Keratinocyte (primary cell): Measurements from ENCODE around the gene CABLES2. TPM values are rescaled to one million over a fixed set of nuclear protein-coding genes. Genes with fewer than 3 reads are reported as not detected.

Experiments used
- DNase-seq: peaks from one replicate; pipeline ENCODE4 v3.0.0-alpha.2; 2011; ENCODE audit warnings: low read depth, missing footprints, low spot score
- FAIRE-seq: peaks from 2 replicates; lab custom pipeline; 2011; peaks lifted over from hg19 to GRCh38; lab: Jason Lieb, UNC
- H2AFZ ChIP-seq: 2 replicates; pipeline ENCODE4 v1.6.0; 2012; ENCODE audit warnings: low read length, control low read depth, inconsistent platforms; ENCODE audit not compliant: control insufficient read depth
- H3K27ac ChIP-seq: 2 replicates; pipeline ENCODE4 v1.5.1; 2011; ENCODE audit warnings: low read length; ENCODE audit not compliant: control insufficient read depth, insufficient read depth
- H3K27me3 ChIP-seq: 3 replicates; pipeline ENCODE4 v1.6.0; 2011; ENCODE audit warnings: low read length; ENCODE audit not compliant: control insufficient read depth, insufficient read depth; ENCODE audit errors: extremely low read depth
- H3K36me3 ChIP-seq, 2 experiments: 2 replicates in 1 of 2; 3 replicates in 1 of 2; pipeline ENCODE4 v1.5.1; 2011; ENCODE audit warnings: low read length in 2 of 2, mild to moderate bottlenecking in 1 of 2; ENCODE audit not compliant: control insufficient read depth in 2 of 2, insufficient read depth in 2 of 2; ENCODE audit errors: extremely low read depth in 1 of 2
- H3K4me1 ChIP-seq: 3 replicates; pipeline ENCODE4 v1.5.1; 2011; ENCODE audit warnings: low read length; ENCODE audit not compliant: control insufficient read depth, insufficient read depth; ENCODE audit errors: extremely low read depth
- H3K4me2 ChIP-seq: 3 replicates; pipeline ENCODE4 v1.6.0; 2011; ENCODE audit warnings: low read depth, low read length; ENCODE audit not compliant: control insufficient read depth, insufficient read depth; ENCODE audit errors: extremely low read depth
- H3K4me3 ChIP-seq, 3 experiments: fragments of 200-600 bp in 1 of 3; sonication (generic) in 1 of 3; 2 replicates in 2 of 3; 3 replicates in 1 of 3; pipeline ENCODE4 v1.5.1; 2011 to 2016; ENCODE audit warnings: low read length in 3 of 3, mild to moderate bottlenecking in 3 of 3, control low read depth in 2 of 3, inconsistent platforms in 1 of 3, low read depth in 1 of 3, mixed read lengths in 1 of 3, mixed run types in 1 of 3, moderate library complexity in 1 of 3; ENCODE audit not compliant: control insufficient read depth in 2 of 3, insufficient read depth in 2 of 3; ENCODE audit errors: extremely low read depth in 1 of 3
- H3K79me2 ChIP-seq: 2 replicates; pipeline ENCODE4 v1.6.0; 2012; ENCODE audit warnings: low read length; ENCODE audit not compliant: control insufficient read depth, insufficient read depth
- H3K9ac ChIP-seq: 3 replicates; pipeline ENCODE4 v1.6.0; 2011; ENCODE audit warnings: low read length; ENCODE audit not compliant: control insufficient read depth, insufficient read depth; ENCODE audit errors: extremely low read depth
- H3K9me1 ChIP-seq: 3 replicates; pipeline ENCODE4 v1.6.0; 2011; ENCODE audit warnings: low read length; ENCODE audit not compliant: control insufficient read depth, insufficient read depth; ENCODE audit errors: extremely low read depth
- H3K9me3 ChIP-seq: 2 replicates; pipeline ENCODE4 v1.5.1; 2012; ENCODE audit warnings: low read depth, low read length; ENCODE audit not compliant: control insufficient read depth
- H4K20me1 ChIP-seq: 3 replicates; pipeline ENCODE4 v1.6.0; 2011; ENCODE audit warnings: low read length; ENCODE audit not compliant: control insufficient read depth, insufficient read depth; ENCODE audit errors: extremely low read depth
- EZH2 ChIP-seq: IDR thresholded peaks from one replicate; pipeline ENCODE4 v1.6.1; 2012; ENCODE audit warnings: inconsistent platforms, mild to moderate bottlenecking, low read length, moderate library complexity
- dilution Hi-C: fragments of 300-500 bp; cut with MboI; formaldehyde crosslinking; loops from one replicate; pipeline ENCODE4 v1.7.0; 2020; ENCODE audit warnings: low sequenced_read_pairs; ENCODE audit not compliant: extremely low pct_ligation_motif_present
- polyA plus RNA-seq, 5 experiments: library from polyadenylated mRNA; depleted of rRNA in 3 of 5; stranded (reverse) in 3 of 5; stranded (forward) in 1 of 5; unstranded in 1 of 5; fragments of >200 nt; gene quantifications; 1 replicate in 1 of 5; 2 replicates in 3 of 5; 3 replicates in 1 of 5; pipeline versions ENCODE4 v1.2.1 to v1.2.3, GENCODE V29; 2011 to 2012; ENCODE audit warnings: missing spikeins in 2 of 5, low read depth in 1 of 5, low replicate concordance in 1 of 5
- TF ChIP-seq, protein P1 (sequence below), 3 experiments: IDR thresholded peaks in 1 of 3; conservative IDR thresholded peaks in 1 of 3; optimal IDR thresholded peaks in 1 of 3; 2 replicates in 2 of 3; 3 replicates in 1 of 3; pipeline versions ENCODE3 to v1.5.1; 2011; ENCODE audit warnings: low read length in 3 of 3, mild to moderate bottlenecking in 3 of 3, moderate library complexity in 2 of 3, control low read depth in 1 of 3, inconsistent platforms in 1 of 3; ENCODE audit not compliant: insufficient read depth in 2 of 3; ENCODE audit errors: extremely low read depth in 1 of 3

The CABLES2 gene
- polyA plus RNA-seq, 1 donor (not counting 4 experiments of a cell fraction or from before 2014, with no cell fraction given), result 2.2 TPM

DNA sequence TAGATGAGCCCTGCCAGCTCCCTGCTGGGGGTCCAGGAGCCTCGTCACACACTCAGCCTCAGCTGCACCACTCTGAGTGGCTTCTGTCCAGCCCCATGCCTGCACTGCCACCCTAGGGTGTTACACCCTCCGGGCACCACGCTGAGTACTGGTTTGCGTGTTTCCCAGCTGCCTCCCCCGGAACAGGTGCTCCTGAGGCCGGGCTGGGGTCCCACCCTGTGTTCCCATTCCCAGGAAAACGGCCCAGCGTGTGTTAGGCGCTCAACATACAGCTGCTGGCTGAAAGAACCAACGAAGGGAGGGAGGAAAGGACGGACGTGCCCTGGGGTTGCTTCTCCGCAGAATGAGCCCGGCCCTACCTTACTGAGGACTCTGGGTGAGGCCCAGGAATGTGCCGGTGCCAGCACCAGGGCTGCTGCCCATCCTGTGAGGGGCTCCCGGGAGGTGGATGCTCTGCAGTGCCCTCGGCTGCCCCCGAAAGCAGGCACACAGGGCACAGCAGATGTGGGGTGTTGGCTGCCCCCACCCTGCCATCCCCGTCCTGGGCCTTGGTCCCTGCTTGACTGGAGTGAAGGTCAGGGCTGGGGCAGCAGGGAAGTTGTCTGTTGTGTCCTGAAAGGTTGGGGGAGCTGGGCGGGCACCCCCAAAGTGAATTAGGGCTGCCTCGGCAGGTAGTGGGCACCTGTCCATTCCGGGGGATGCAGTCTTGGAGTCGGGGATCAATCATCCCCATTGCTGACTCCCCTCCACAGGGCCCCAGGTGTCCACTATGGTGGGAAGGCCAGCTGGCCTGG lies 56.3 kb downstream of the CABLES2 start:
- Histone ChIP-seq H3K9me3 (no peaks in the 10 kb centered on the region), H3K79me2 (peaks cover 28% of the 10 kb centered on the region), H3K9ac (peak overlapping the region; percentile 76), H3K9me1 (no peaks in the 10 kb centered on the region), H4K20me1 (no peaks in the 10 kb centered on the region), H3K27me3 (no peaks in the 10 kb centered on the region), H3K4me3 (peak overlapping the region in 1 of 3 experiments; percentile 56), H2AFZ (no peak overlapping the region), H3K27ac (peak overlapping the region; percentile 97), H3K4me2 (peak overlapping the region; percentile 91), H3K36me3 (peaks cover 22 to 35% of the 10 kb centered on the region in 2 experiments), H3K4me1 (peaks cover 57% of the 10 kb centered on the region)
- TF ChIP-seq, protein P1, sequence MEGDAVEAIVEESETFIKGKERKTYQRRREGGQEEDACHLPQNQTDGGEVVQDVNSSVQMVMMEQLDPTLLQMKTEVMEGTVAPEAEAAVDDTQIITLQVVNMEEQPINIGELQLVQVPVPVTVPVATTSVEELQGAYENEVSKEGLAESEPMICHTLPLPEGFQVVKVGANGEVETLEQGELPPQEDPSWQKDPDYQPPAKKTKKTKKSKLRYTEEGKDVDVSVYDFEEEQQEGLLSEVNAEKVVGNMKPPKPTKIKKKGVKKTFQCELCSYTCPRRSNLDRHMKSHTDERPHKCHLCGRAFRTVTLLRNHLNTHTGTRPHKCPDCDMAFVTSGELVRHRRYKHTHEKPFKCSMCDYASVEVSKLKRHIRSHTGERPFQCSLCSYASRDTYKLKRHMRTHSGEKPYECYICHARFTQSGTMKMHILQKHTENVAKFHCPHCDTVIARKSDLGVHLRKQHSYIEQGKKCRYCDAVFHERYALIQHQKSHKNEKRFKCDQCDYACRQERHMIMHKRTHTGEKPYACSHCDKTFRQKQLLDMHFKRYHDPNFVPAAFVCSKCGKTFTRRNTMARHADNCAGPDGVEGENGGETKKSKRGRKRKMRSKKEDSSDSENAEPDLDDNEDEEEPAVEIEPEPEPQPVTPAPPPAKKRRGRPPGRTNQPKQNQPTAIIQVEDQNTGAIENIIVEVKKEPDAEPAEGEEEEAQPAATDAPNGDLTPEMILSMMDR (optimal IDR thresholded peaks at IDR 0.05 in 1 of 3, IDR thresholded peaks at IDR 0.05 in 1 of 3, conservative IDR thresholded peaks at IDR 0.05 in 1 of 3; ENCODE audit: extremely low read depth in 1 of 3, insufficient read depth in 2 of 3, low read length in 3 of 3), result no peak
- TF ChIP-seq EZH2, result no peak
- dilution Hi-C loops, result no loop called here
- FAIRE-seq, result peak; percentile 80
- no peak for DNase-seq

DNA sequence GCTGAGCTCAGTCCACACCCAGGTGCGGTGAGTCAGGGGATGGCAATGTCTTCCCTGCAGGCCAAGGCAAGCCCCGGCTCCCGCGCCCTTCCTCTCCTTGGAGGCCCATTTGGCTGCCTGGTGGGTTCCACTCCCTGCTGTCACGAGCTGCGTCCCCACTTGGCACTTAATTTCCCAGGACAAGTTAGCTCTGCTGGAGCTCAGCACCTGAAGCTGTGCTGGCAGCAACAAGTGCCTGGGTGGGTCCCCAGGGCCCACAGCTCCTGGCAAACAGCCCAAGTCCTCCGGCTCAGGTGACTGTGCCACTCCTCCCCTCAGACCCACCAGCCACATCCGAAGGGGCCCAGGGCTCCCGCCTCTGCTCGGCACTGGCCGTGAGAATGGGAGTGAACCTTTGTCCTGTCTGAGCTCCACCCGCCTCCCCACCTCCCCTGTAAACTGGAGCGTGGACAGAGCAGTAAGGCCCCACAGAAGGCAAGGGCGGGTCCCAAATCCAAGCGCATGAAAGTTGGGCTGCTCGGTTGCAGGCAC lies 56.9 kb downstream of the CABLES2 start:
- FAIRE-seq, result peak; percentile 100
- no peak overlapping the region for H2AFZ ChIP-seq
- H3K4me3 ChIP-seq, result peak overlapping the region in 2 of 3 experiments; percentile 38 to 56
- H4K20me1 ChIP-seq, result no peaks in the 10 kb centered on the region
- H3K9me3 ChIP-seq, result no peaks in the 10 kb centered on the region
- H3K9ac ChIP-seq, result peak overlapping the region; percentile 76
- dilution Hi-C loops, result no loop called here
- H3K79me2 ChIP-seq, result peaks cover 23% of the 10 kb centered on the region
- peak overlapping the region; percentile 91 for H3K4me2 ChIP-seq
- peaks cover 27 to 36% of the 10 kb centered on the region in 2 experiments for H3K36me3 ChIP-seq
- peaks cover 50% of the 10 kb centered on the region for H3K4me1 ChIP-seq
- H3K27me3 ChIP-seq, result no peaks in the 10 kb centered on the region
- TF ChIP-seq, protein P1 (optimal IDR thresholded peaks at IDR 0.05 in 1 of 3, IDR thresholded peaks at IDR 0.05 in 1 of 3, conservative IDR thresholded peaks at IDR 0.05 in 1 of 3; ENCODE audit: extremely low read depth in 1 of 3, insufficient read depth in 2 of 3, low read length in 3 of 3), result no peak
- TF ChIP-seq EZH2, result no peak
- peak overlapping the region; percentile 97 for H3K27ac ChIP-seq
- DNase-seq, result peak; percentile 90
- no peaks in the 10 kb centered on the region for H3K9me1 ChIP-seq
